Osteocyte (in vitro differentiated cells): ENCODE results near the gene BRMS1L. TPM values are rescaled to one million over a fixed set of nuclear protein-coding genes. Genes with fewer than 3 reads are reported as not detected.
"Not testable (repeated sequence)": the region's sequence is repeated elsewhere in the genome, so short reads cannot be mapped to it uniquely, and the experiment has no call there.

Source experiments
- DNase-seq: peaks from one replicate; pipeline ENCODE4 v3.0.0; 2021; ENCODE audit warnings: mixed read lengths; ENCODE audit not compliant: unreplicated experiment; ENCODE audit errors: extremely low spot score
- H3K27ac Mint-ChIP-seq: one replicate; pipeline ENCODE4 v1.8.0; 2021; ENCODE audit warnings: mild to moderate bottlenecking, mixed read lengths; ENCODE audit not compliant: unreplicated experiment
- H3K27me3 Mint-ChIP-seq: one replicate; pipeline ENCODE4 v1.8.0; 2021; ENCODE audit warnings: mixed read lengths; ENCODE audit not compliant: unreplicated experiment
- H3K36me3 Mint-ChIP-seq: one replicate; pipeline ENCODE4 v1.8.0; 2021; ENCODE audit warnings: mixed read lengths; ENCODE audit not compliant: unreplicated experiment
- H3K4me1 Mint-ChIP-seq: one replicate; pipeline ENCODE4 v1.8.0; 2021; ENCODE audit warnings: mixed read lengths; ENCODE audit not compliant: unreplicated experiment
- H3K4me3 Mint-ChIP-seq: one replicate; pipeline ENCODE4 v1.8.0; 2021; ENCODE audit warnings: mild to moderate bottlenecking, moderate library complexity, mixed read lengths; ENCODE audit not compliant: unreplicated experiment
- H3K9me3 Mint-ChIP-seq: one replicate; pipeline ENCODE4 v1.8.0; 2021; ENCODE audit warnings: mixed read lengths; ENCODE audit not compliant: unreplicated experiment
- CTCF ChIP-seq: fragments of 200-600 bp; sonication (generic); IDR thresholded peaks from 2 replicates; pipeline ENCODE4 v1.5.0; 2021; ENCODE audit warnings: antibody characterized with exemption, mild to moderate bottlenecking, moderate library complexity
- long read RNA-seq: library from polyadenylated mRNA; unstranded; transcript quantifications from one replicate; pipeline ENCODE4 v2.0.0, GENCODE V29; 2021
- total RNA-seq: library from RNA; stranded (reverse); gene quantifications from 2 replicates; pipeline ENCODE4 v1.2.1, GENCODE V29; 2021

BRMS1L gene
- total RNA-seq: 13.5 and 14.2 TPM in 2 replicates
- long read RNA-seq, transcript BRMS1L-201 (10 exons, 2,657 nt): major isoform, 27 of 36 reads
- long read RNA-seq, partial matches to known transcripts: 1 of 36 reads
- long read RNA-seq, other reads (novel, unspliced or antisense): 7 of 36 reads

GRCh38 chr14:35826218-35826951 lies at the start of gene BRMS1L:
BRMS1L (plus strand) TSS chr14:35826338; CDS start chr14:35826517, 179 bp downstream.
- DNase-seq: peak; percentile 99
- Mint-ChIP-seq H3K4me3 (peak within 1 kb of the TSS; percentile 91), H3K27me3 (peaks cover 14% of the 10 kb centered on the region), H3K36me3 (peaks cover 6% of the 10 kb centered on the region), H3K4me1 (peaks cover 28% of the 10 kb centered on the region), H3K9me3 (no peaks in the 10 kb centered on the region), H3K27ac (peak within 1 kb of the TSS; percentile 98)
- TF ChIP-seq CTCF: no peak

GRCh38 chr14:35776823-35777222 lies 49.3 kb upstream of the BRMS1L start:
- no peaks in the 10 kb centered on the region for H3K4me1 Mint-ChIP-seq
- no peak for TF ChIP-seq CTCF
- no peaks in the 10 kb centered on the region for H3K27me3 Mint-ChIP-seq
- no peak overlapping the region for H3K27ac Mint-ChIP-seq
- DNase-seq: no peak
- H3K9me3 Mint-ChIP-seq: peaks cover 19% of the 10 kb centered on the region
- H3K4me3 Mint-ChIP-seq: no peak overlapping the region
- H3K36me3 Mint-ChIP-seq: peaks cover 18% of the 10 kb centered on the region

GRCh38 chr14:35777550-35777949 lies 48.6 kb upstream of the BRMS1L start:
- not testable (repeated sequence) for H3K27ac Mint-ChIP-seq, H3K4me1 Mint-ChIP-seq, H3K4me3 Mint-ChIP-seq, DNase-seq, H3K27me3 Mint-ChIP-seq
- Mint-ChIP-seq H3K9me3 (peaks cover 22% of the 10 kb centered on the region), H3K36me3 (peaks cover 18% of the 10 kb centered on the region)

GRCh38 chr14:35779368-35779767 lies 46.8 kb upstream of the BRMS1L start:
- no peak for TF ChIP-seq CTCF
- Mint-ChIP-seq H3K4me3 (no peak overlapping the region), H3K4me1 (no peaks in the 10 kb centered on the region), H3K27me3 (no peaks in the 10 kb centered on the region), H3K9me3 (peaks cover 22% of the 10 kb centered on the region), H3K36me3 (peaks cover 14% of the 10 kb centered on the region), H3K27ac (no peak overlapping the region)
- no peak for DNase-seq

GRCh38 chr14:35783699-35784098 lies 42.4 kb upstream of the BRMS1L start:
- Mint-ChIP-seq H3K36me3 (peaks cover 10% of the 10 kb centered on the region), H3K4me1 (peaks cover 8% of the 10 kb centered on the region), H3K27me3 (no peaks in the 10 kb centered on the region), H3K9me3 (peaks cover 22% of the 10 kb centered on the region), H3K27ac (no peak overlapping the region), H3K4me3 (no peak overlapping the region)
- no peak for DNase-seq
- TF ChIP-seq CTCF: no peak
